H1 (cell line): ENCODE results near the gene MAP2K5. TPM values are rescaled to one million over a fixed set of nuclear protein-coding genes. Genes with fewer than 3 reads are reported as not detected.

Source experiments
- CTCF ChIA-PET: fragments of 300-600 bp; sonication (Branson Sonifier 250); formaldehyde crosslinking; loops from one replicate; lab custom pipeline; 2021; ENCODE audit not compliant: partially characterized antibody; lab: Charles Lee
- POLR2A ChIA-PET: fragments of 300-600 bp; sonication (Branson Sonifier 250); formaldehyde crosslinking; loops from one replicate; lab custom pipeline; 2021; ENCODE audit warnings: inconsistent platforms; ENCODE audit not compliant: partially characterized antibody; lab: Charles Lee
- DNase-seq, 2 experiments: peaks; one replicate each; pipeline versions ENCODE4 v3.0.0 to v3.0.0-alpha.2; 2010 to 2022; ENCODE audit warnings: low spot score in 2 of 2, low read depth in 1 of 2, mixed read lengths in 1 of 2
- FAIRE-seq: peaks from 2 replicates; lab custom pipeline; 2011; peaks lifted over from hg19 to GRCh38; lab: Jason Lieb, UNC
- H2AFZ ChIP-seq: 2 replicates; pipeline ENCODE4 v1.8.1; 2012; ENCODE audit warnings: low read length, inconsistent platforms
- H2AK5ac ChIP-seq: 2 replicates; pipeline ENCODE4 v1.6.1; 2013; ENCODE audit warnings: low read depth, low read length
- H2BK120ac ChIP-seq: replicated peaks from 2 replicates; pipeline ENCODE3; 2013; ENCODE audit warnings: low read depth, low read length, inconsistent platforms
- H2BK12ac ChIP-seq: 2 replicates; pipeline ENCODE4 v1.6.1; 2013; ENCODE audit warnings: low read depth, low read length
- H2BK15ac ChIP-seq: 2 replicates; pipeline ENCODE4 v1.6.1; 2013; ENCODE audit warnings: low read length
- H2BK20ac ChIP-seq: 2 replicates; pipeline ENCODE4 v1.6.1; 2013; ENCODE audit warnings: low read length
- H2BK5ac ChIP-seq: 2 replicates; pipeline ENCODE4 v1.6.1; 2013; ENCODE audit warnings: low read depth, low read length
- H3K14ac ChIP-seq: 2 replicates; pipeline ENCODE4 v1.6.1; 2013; ENCODE audit warnings: inconsistent platforms; ENCODE audit not compliant: insufficient read length
- H3K18ac ChIP-seq: 2 replicates; pipeline ENCODE4 v1.6.1; 2013; ENCODE audit warnings: low read length; ENCODE audit errors: extremely low read depth
- H3K23ac ChIP-seq: 2 replicates; pipeline ENCODE4 v1.6.1; 2013; ENCODE audit warnings: inconsistent platforms; ENCODE audit not compliant: insufficient read length
- H3K23me2 ChIP-seq: 2 replicates; pipeline ENCODE4 v1.6.1; 2013; ENCODE audit warnings: low read depth, low read length
- H3K27ac ChIP-seq: 2 replicates; pipeline ENCODE4 v1.6.1; 2011; ENCODE audit warnings: low read depth, low read length, inconsistent platforms
- H3K27me3 ChIP-seq, 4 experiments: replicated peaks in 1 of 4; 1 replicate in 1 of 4; 2 replicates in 3 of 4; pipeline versions ENCODE4 v1.6.1 to v1.8.1; 2011 to 2013; ENCODE audit warnings: low read length in 3 of 4, mild to moderate bottlenecking in 3 of 4, inconsistent platforms in 2 of 4, mixed read lengths in 2 of 4, moderate library complexity in 1 of 4; ENCODE audit not compliant: control insufficient read depth in 3 of 4, insufficient read depth in 3 of 4; ENCODE audit errors: extremely low read depth in 1 of 4
- H3K36me3 ChIP-seq, 4 experiments: 2 replicates each; pipeline versions ENCODE4 v1.6.1 to v1.8.1; 2011 to 2013; ENCODE audit warnings: mild to moderate bottlenecking in 4 of 4, low read length in 3 of 4, moderate library complexity in 2 of 4, control low read depth in 1 of 4, inconsistent platforms in 1 of 4; ENCODE audit not compliant: insufficient read depth in 4 of 4, control insufficient read depth in 2 of 4
- H3K4ac ChIP-seq: replicated peaks from 2 replicates; pipeline ENCODE3; 2013; ENCODE audit warnings: low read length, low read depth, mixed read lengths, inconsistent platforms; ENCODE audit not compliant: insufficient read length
- H3K4me1 ChIP-seq, 4 experiments: replicated peaks in 1 of 4; 1 replicate in 1 of 4; 2 replicates in 3 of 4; pipeline versions ENCODE4 v1.6.1 to v1.8.1; 2011 to 2013; ENCODE audit warnings: low read length in 3 of 4, inconsistent platforms in 2 of 4, mixed read lengths in 1 of 4; ENCODE audit not compliant: insufficient read depth in 4 of 4, control insufficient read depth in 3 of 4
- H3K4me2 ChIP-seq, 2 experiments: 2 replicates each; pipeline versions ENCODE4 v1.6.1 to v1.8.1; 2011 to 2013; ENCODE audit warnings: low read depth in 2 of 2, low read length in 2 of 2, control low read depth in 1 of 2, inconsistent platforms in 1 of 2, mild to moderate bottlenecking in 1 of 2; ENCODE audit not compliant: insufficient read depth in 1 of 2
- H3K4me3 ChIP-seq, 4 experiments: fragments of 200-600, 300-600 bp in 1 of 4; sonication (generic), shearing (Covaris generic), sonication (Bioruptor Twin) in 1 of 4; 2 replicates each; pipeline versions ENCODE4 v1.5.1 to v1.8.1; 2011 to 2016; ENCODE audit warnings: low read length in 4 of 4, low read depth in 3 of 4, control low read depth in 2 of 4, inconsistent platforms in 2 of 4, mild to moderate bottlenecking in 2 of 4, mixed read lengths in 1 of 4, moderate library complexity in 1 of 4; ENCODE audit not compliant: insufficient read depth in 2 of 4; ENCODE audit errors: extremely low read depth in 1 of 4
- H3K56ac ChIP-seq: replicated peaks from 2 replicates; pipeline ENCODE3; 2013; ENCODE audit warnings: low read depth, mild to moderate bottlenecking, mixed read lengths, low read length, inconsistent platforms; ENCODE audit not compliant: insufficient read length
- H3K79me1 ChIP-seq: 2 replicates; pipeline ENCODE4 v1.6.1; 2013; ENCODE audit warnings: low read depth, low read length, control low read depth
- H3K79me2 ChIP-seq, 2 experiments: 2 replicates each; pipeline versions ENCODE4 v1.6.1 to v1.8.1; 2012 to 2013; ENCODE audit warnings: low read length in 2 of 2, mild to moderate bottlenecking in 2 of 2, inconsistent platforms in 1 of 2; ENCODE audit not compliant: insufficient read depth in 2 of 2, control insufficient read depth in 1 of 2
- H3K9ac ChIP-seq, 4 experiments: replicated peaks in 1 of 4; 1 replicate in 1 of 4; 2 replicates in 3 of 4; pipeline versions ENCODE4 v1.6.1 to v1.8.1; 2011 to 2013; ENCODE audit warnings: low read depth in 3 of 4, low read length in 3 of 4, control low read depth in 2 of 4, mild to moderate bottlenecking in 2 of 4, moderate library complexity in 2 of 4, inconsistent platforms in 1 of 4; ENCODE audit errors: extremely low read depth in 1 of 4
- H3K9me3 ChIP-seq, 2 experiments: 2 replicates each; pipeline versions ENCODE4 v1.6.1 to v1.8.1; 2012 to 2013; ENCODE audit warnings: mild to moderate bottlenecking in 2 of 2, moderate library complexity in 2 of 2, control low read depth in 1 of 2, inconsistent platforms in 1 of 2, low read depth in 1 of 2, low read length in 1 of 2, mixed read lengths in 1 of 2; ENCODE audit not compliant: insufficient read depth in 2 of 2
- H4K20me1 ChIP-seq, 2 experiments: replicated peaks in 1 of 2; 2 replicates each; pipeline versions ENCODE3 to v1.8.1; 2011 to 2013; ENCODE audit warnings: inconsistent platforms in 2 of 2, low read length in 2 of 2, mild to moderate bottlenecking in 1 of 2; ENCODE audit not compliant: insufficient read depth in 2 of 2, control insufficient read depth in 1 of 2
- H4K5ac ChIP-seq: 2 replicates; pipeline ENCODE4 v1.6.1; 2013; ENCODE audit warnings: low read length, low read depth, mixed read lengths, inconsistent platforms; ENCODE audit not compliant: insufficient read length
- H4K8ac ChIP-seq: 2 replicates; pipeline ENCODE4 v1.8.0; 2013; ENCODE audit warnings: mild to moderate bottlenecking, moderate library complexity, low read length, inconsistent platforms; ENCODE audit not compliant: insufficient read depth; ENCODE audit errors: extremely low read depth
- H4K91ac ChIP-seq: replicated peaks from 2 replicates; pipeline ENCODE3; 2013; ENCODE audit warnings: low read length, mixed read lengths, inconsistent platforms; ENCODE audit not compliant: insufficient read length
- CHD1 ChIP-seq: IDR thresholded peaks from 2 replicates; pipeline ENCODE4 v1.6.1; 2012; ENCODE audit warnings: low read depth, low read length, improper control_type of control experiment
- WGBS, 2 experiments: shearing (Covaris generic) in 1 of 2; methylation state at CpG; one replicate each; pipeline versions ENCODE4 v1.1.6 to v1.1.7; 2013 to 2015; ENCODE audit warnings: low lambda C conversion rate in 2 of 2, mixed read lengths in 2 of 2, inconsistent platforms in 1 of 2, low coverage in 1 of 2, missing lambda C conversion rate in 1 of 2; ENCODE audit not compliant: insufficient replicate concordance in 2 of 2, insufficient coverage in 1 of 2, insufficient read length in 1 of 2; ENCODE audit errors: extremely low coverage in 1 of 2, missing lambda C conversion rate in 1 of 2; 5-methylcytosine and 5-hydroxymethylcytosine counted together
- polyA plus RNA-seq, 7 experiments: library from polyadenylated mRNA; depleted of rRNA in 3 of 7; stranded (reverse) in 5 of 7; unstranded in 2 of 7; fragments of >200 nt in 5 of 7; fragments of 200-250 nt in 2 of 7; gene quantifications; 1 replicate in 5 of 7; 2 replicates in 1 of 7; 4 replicates in 1 of 7; pipeline versions ENCODE4 v1.2.1 to v1.2.3, GENCODE V29; 2011 to 2013; ENCODE audit warnings: missing spikeins in 2 of 7, mixed read lengths in 2 of 7
- total RNA-seq: library from RNA; stranded (reverse); fragmentation: NEBNext Ultra II Directional; extraction: Animal tissue kit (Norgen Biotek cat#: 25700); gene quantifications from 2 replicates; pipeline ENCODE4 v1.2.1, GENCODE V29; 2021

Gene MAP2K5
- total and polyA plus RNA-seq, 2 of the 8 experiments (the other 6 are each of a cell fraction or from before 2014, with no cell fraction given) = 4.4 to 15.8 TPM

DNA sequence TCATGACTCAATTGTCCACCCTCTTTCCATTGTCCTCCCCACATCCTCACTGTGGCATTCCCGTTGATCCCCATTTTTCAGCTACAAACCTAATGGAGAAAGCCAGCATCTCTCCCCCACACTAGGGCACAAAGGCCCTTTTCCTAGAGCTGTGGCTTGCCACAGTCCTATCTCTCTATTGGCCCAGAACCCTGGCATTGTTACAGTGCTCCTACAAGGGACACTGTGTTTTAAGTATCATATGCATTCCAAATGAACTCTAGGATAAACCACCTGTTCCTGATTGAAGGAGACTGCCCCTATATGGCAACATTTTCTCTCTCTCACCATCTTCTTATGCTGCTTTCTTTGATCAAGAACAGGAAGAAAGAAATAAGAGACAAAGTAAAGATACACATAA is 213.4 kb downstream of the MAP2K5 start:
- no peak overlapping the region for H4K8ac ChIP-seq
- 62% methylated on average over 1 of the region's 1 CpG; no CpG with 5 or more reads in 1 of the 2 experiments for WGBS, 2 experiments
- no peak overlapping the region for H3K4me3 ChIP-seq
- no peak overlapping the region for H2AFZ ChIP-seq
- no peak overlapping the region for H2BK15ac ChIP-seq
- no peak overlapping the region for H2BK5ac ChIP-seq
- no peaks in the 10 kb centered on the region for H3K23me2 ChIP-seq
- no peak for TF ChIP-seq CHD1
- H3K14ac ChIP-seq = no peak overlapping the region
- H3K4me1 ChIP-seq = no peaks in the 10 kb centered on the region
- H3K36me3 ChIP-seq = no peaks in the 10 kb centered on the region
- no peak overlapping the region for H3K4ac ChIP-seq
- no peak overlapping the region for H2BK20ac ChIP-seq
- H2AK5ac ChIP-seq = no peak overlapping the region
- no peak overlapping the region for H2BK12ac ChIP-seq
- H3K56ac ChIP-seq = no peak overlapping the region
- no peaks in the 10 kb centered on the region for H3K79me1 ChIP-seq
- ChIA-PET POLR2A (interaction anchor here (0.7 kb wide), 1 partner anchor 278 kb away, joined by 4 read pairs; no protein-coding TSS in a partner anchor), CTCF (no interaction called here)
- H4K5ac ChIP-seq = no peak overlapping the region
- no peaks in the 10 kb centered on the region for H3K9me3 ChIP-seq
- H3K27me3 ChIP-seq = no peaks in the 10 kb centered on the region
- FAIRE-seq (no peak), DNase-seq (no peak)
- H3K18ac ChIP-seq = no peak overlapping the region
- H3K79me2 ChIP-seq = no peaks in the 10 kb centered on the region
- H4K20me1 ChIP-seq = no peaks in the 10 kb centered on the region
- no peak overlapping the region for H3K23ac ChIP-seq
- no peak overlapping the region for H3K9ac ChIP-seq
- no peak overlapping the region for H2BK120ac ChIP-seq
- no peak overlapping the region for H4K91ac ChIP-seq
- H3K27ac ChIP-seq = no peak overlapping the region
- no peak overlapping the region for H3K4me2 ChIP-seq
